SH-SY5Y (cell line): ENCODE measurements around the gene TNS3.

ENCODE experiments used
- GATA2 ChIP-seq: IDR thresholded peaks from 2 replicates; pipeline ENCODE4 v1.6.1; 2011; ENCODE audit warnings: mild to moderate bottlenecking, low read depth, low read length
- GATA3 ChIP-seq: IDR thresholded peaks from 2 replicates; pipeline ENCODE4 v1.6.1; 2011; ENCODE audit warnings: low read depth, mild to moderate bottlenecking, low read length, moderate library complexity

DNA sequence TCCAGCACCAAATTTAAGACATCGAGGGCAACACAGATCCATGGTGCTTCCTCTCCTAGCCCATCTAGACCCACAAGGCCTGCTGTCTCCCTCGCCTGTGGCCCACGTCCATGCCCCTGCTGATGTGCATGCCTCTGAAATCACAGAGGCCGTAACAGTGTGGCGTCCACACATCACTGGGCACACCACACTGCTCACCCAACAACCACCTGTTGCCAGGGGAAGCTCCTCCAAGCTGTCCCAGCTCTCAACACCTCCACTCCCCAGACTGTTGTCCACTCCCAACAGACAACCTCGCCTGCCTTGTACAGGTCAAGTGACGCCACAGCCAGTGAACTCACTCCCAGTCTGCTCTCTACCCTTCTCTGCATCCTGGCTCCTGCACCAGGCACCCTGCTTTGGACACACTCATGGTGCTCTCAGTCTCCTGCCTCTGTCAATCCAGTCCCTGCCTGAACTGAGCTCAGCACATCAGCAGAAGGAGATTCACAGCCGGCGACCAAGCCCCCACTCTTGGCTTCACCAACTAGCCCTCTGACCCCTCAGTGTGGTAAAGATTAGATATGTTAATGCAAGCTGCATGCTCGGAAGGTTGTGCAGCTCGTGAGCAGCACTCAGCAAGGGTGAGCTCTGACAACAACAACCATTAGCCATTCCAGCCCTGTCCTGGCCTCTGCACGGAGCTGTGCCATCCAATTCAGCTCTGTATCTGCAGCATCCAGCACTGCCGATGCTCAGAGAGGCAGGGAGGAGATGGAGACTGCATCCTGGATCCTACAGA lies 197.0 kb downstream of the TNS3 start:
- TF ChIP-seq GATA2, result no peak
- TF ChIP-seq GATA3, result no peak
